ENCODE measurements around the gene PDE4B.
"Not testable (repeated sequence)": the region's sequence is repeated elsewhere in the genome, so short reads cannot be mapped to it uniquely, and the experiment has no call there.

The PDE4B gene

GRCh38 chr1:66073388-66073787 lies 280.7 kb downstream of the PDE4B start:
- Histone ChIP-seq H3K4me1 (ENCODE audit: insufficient read depth, low read length) (no peaks in the 10 kb centered on the region), H3K27ac (ENCODE audit: low read length) (no peak overlapping the region), H3K9me3 (ENCODE audit: insufficient read depth, low read depth, low read length) (no peaks in the 10 kb centered on the region), H3K4me3 (ENCODE audit: low read length) (no peak overlapping the region), H3K27me3 (ENCODE audit: insufficient read depth, low read length) (no peaks in the 10 kb centered on the region), H3K36me3 (ENCODE audit: insufficient read depth, low read depth, low read length) (no peaks in the 10 kb centered on the region), H3K9ac (ENCODE audit: low read depth, low read length) (no peak overlapping the region)

- H3K27ac ChIP-seq (ENCODE audit: low read length) = no peak overlapping the region
- H3K4me1 ChIP-seq (ENCODE audit: insufficient read depth, low read length) = no peaks in the 10 kb centered on the region
- no peak overlapping the region for H3K4me3 ChIP-seq (ENCODE audit: low read length)
- no peaks in the 10 kb centered on the region for H3K9me3 ChIP-seq (ENCODE audit: insufficient read depth, low read depth, low read length)
- H3K9ac ChIP-seq (ENCODE audit: low read depth, low read length) = no peak overlapping the region
- H3K27me3 ChIP-seq (ENCODE audit: insufficient read depth, low read length) = no peaks in the 10 kb centered on the region
- H3K36me3 ChIP-seq (ENCODE audit: insufficient read depth, low read depth, low read length) = no peaks in the 10 kb centered on the region
Measured at GRCh38 chr1:66074147-66074546, 281.5 kb downstream of the PDE4B start.

GRCh38 chr1:66078412-66078811 lies 285.7 kb downstream of the PDE4B start:
- no peaks in the 10 kb centered on the region for H3K4me1 ChIP-seq (ENCODE audit: insufficient read depth, low read length)
- no peak overlapping the region for H3K9ac ChIP-seq (ENCODE audit: low read depth, low read length)
- H3K4me3 ChIP-seq (ENCODE audit: low read length) = no peak overlapping the region
- no peaks in the 10 kb centered on the region for H3K27me3 ChIP-seq (ENCODE audit: insufficient read depth, low read length)
- no peak overlapping the region for H3K27ac ChIP-seq (ENCODE audit: low read length)
- H3K9me3 ChIP-seq (ENCODE audit: insufficient read depth, low read depth, low read length) = no peaks in the 10 kb centered on the region
- no peaks in the 10 kb centered on the region for H3K36me3 ChIP-seq (ENCODE audit: insufficient read depth, low read depth, low read length)

GRCh38 chr1:66083003-66083402 lies 290.3 kb downstream of the PDE4B start:
- Histone ChIP-seq H3K4me1 (ENCODE audit: insufficient read depth, low read length) (no peaks in the 10 kb centered on the region), H3K9me3 (ENCODE audit: insufficient read depth, low read depth, low read length) (no peaks in the 10 kb centered on the region), H3K36me3 (ENCODE audit: insufficient read depth, low read depth, low read length) (no peaks in the 10 kb centered on the region), H3K4me3 (ENCODE audit: low read length) (no peak overlapping the region), H3K27ac (ENCODE audit: low read length) (no peak overlapping the region), H3K9ac (ENCODE audit: low read depth, low read length) (no peak overlapping the region), H3K27me3 (ENCODE audit: insufficient read depth, low read length) (no peaks in the 10 kb centered on the region)

GRCh38 chr1:66084442-66084841 lies 291.7 kb downstream of the PDE4B start:
- Histone ChIP-seq H3K4me3 (ENCODE audit: low read length) (no peak overlapping the region), H3K27me3 (ENCODE audit: insufficient read depth, low read length) (no peaks in the 10 kb centered on the region), H3K27ac (ENCODE audit: low read length) (no peak overlapping the region), H3K9ac (ENCODE audit: low read depth, low read length) (no peak overlapping the region), H3K9me3 (ENCODE audit: insufficient read depth, low read depth, low read length) (no peaks in the 10 kb centered on the region), H3K36me3 (ENCODE audit: insufficient read depth, low read depth, low read length) (no peaks in the 10 kb centered on the region), H3K4me1 (ENCODE audit: insufficient read depth, low read length) (no peaks in the 10 kb centered on the region)

GRCh38 chr1:66085600-66085999 lies 292.9 kb downstream of the PDE4B start:
- Histone ChIP-seq H3K27me3 (ENCODE audit: insufficient read depth, low read length) (no peaks in the 10 kb centered on the region), H3K4me3 (ENCODE audit: low read length) (no peak overlapping the region), H3K4me1 (ENCODE audit: insufficient read depth, low read length) (no peaks in the 10 kb centered on the region), H3K27ac (ENCODE audit: low read length) (no peak overlapping the region), H3K36me3 (ENCODE audit: insufficient read depth, low read depth, low read length) (no peaks in the 10 kb centered on the region), H3K9ac (ENCODE audit: low read depth, low read length) (no peak overlapping the region), H3K9me3 (ENCODE audit: insufficient read depth, low read depth, low read length) (no peaks in the 10 kb centered on the region)

GRCh38 chr1:66088787-66089186 lies 296.1 kb downstream of the PDE4B start:
- Histone ChIP-seq H3K9ac (ENCODE audit: low read depth, low read length) (no peak overlapping the region), H3K4me1 (ENCODE audit: insufficient read depth, low read length) (no peaks in the 10 kb centered on the region), H3K9me3 (ENCODE audit: insufficient read depth, low read depth, low read length) (no peaks in the 10 kb centered on the region), H3K4me3 (ENCODE audit: low read length) (no peak overlapping the region), H3K27me3 (ENCODE audit: insufficient read depth, low read length) (no peaks in the 10 kb centered on the region), H3K27ac (ENCODE audit: low read length) (no peak overlapping the region), H3K36me3 (ENCODE audit: insufficient read depth, low read depth, low read length) (no peaks in the 10 kb centered on the region)

GRCh38 chr1:66090859-66091457 lies 298.3 kb downstream of the PDE4B start:
- Histone ChIP-seq H3K4me1 (ENCODE audit: insufficient read depth, low read length) (no peaks in the 10 kb centered on the region), H3K4me3 (ENCODE audit: low read length) (no peak overlapping the region), H3K9ac (ENCODE audit: low read depth, low read length) (no peak overlapping the region), H3K9me3 (ENCODE audit: insufficient read depth, low read depth, low read length) (no peaks in the 10 kb centered on the region), H3K27me3 (ENCODE audit: insufficient read depth, low read length) (no peaks in the 10 kb centered on the region), H3K27ac (ENCODE audit: low read length) (no peak overlapping the region), H3K36me3 (ENCODE audit: insufficient read depth, low read depth, low read length) (no peaks in the 10 kb centered on the region)

GRCh38 chr1:66095190-66095589 lies 302.5 kb downstream of the PDE4B start:
- Histone ChIP-seq H3K27me3 (ENCODE audit: insufficient read depth, low read length) (no peaks in the 10 kb centered on the region), H3K9me3 (ENCODE audit: insufficient read depth, low read depth, low read length) (no peaks in the 10 kb centered on the region), H3K9ac (ENCODE audit: low read depth, low read length) (no peak overlapping the region), H3K4me3 (ENCODE audit: low read length) (no peak overlapping the region), H3K4me1 (ENCODE audit: insufficient read depth, low read length) (no peaks in the 10 kb centered on the region), H3K27ac (ENCODE audit: low read length) (no peak overlapping the region), H3K36me3 (ENCODE audit: insufficient read depth, low read depth, low read length) (no peaks in the 10 kb centered on the region)

- H3K9me3 ChIP-seq (ENCODE audit: insufficient read depth, low read depth, low read length); H3K9ac ChIP-seq (ENCODE audit: low read depth, low read length); H3K27ac ChIP-seq (ENCODE audit: low read length); H3K27me3 ChIP-seq (ENCODE audit: insufficient read depth, low read length); H3K4me1 ChIP-seq (ENCODE audit: insufficient read depth, low read length); H3K36me3 ChIP-seq (ENCODE audit: insufficient read depth, low read depth, low read length); H3K4me3 ChIP-seq (ENCODE audit: low read length): not testable (repeated sequence)
Measured at GRCh38 chr1:66100959-66101358, 308.3 kb downstream of the PDE4B start.

GRCh38 chr1:66104076-66104475 lies 311.4 kb downstream of the PDE4B start:
- H3K27ac ChIP-seq (ENCODE audit: low read length); H3K9ac ChIP-seq (ENCODE audit: low read depth, low read length); H3K27me3 ChIP-seq (ENCODE audit: insufficient read depth, low read length); H3K4me3 ChIP-seq (ENCODE audit: low read length); H3K9me3 ChIP-seq (ENCODE audit: insufficient read depth, low read depth, low read length); H3K4me1 ChIP-seq (ENCODE audit: insufficient read depth, low read length); H3K36me3 ChIP-seq (ENCODE audit: insufficient read depth, low read depth, low read length): not testable (repeated sequence)

- Histone ChIP-seq H3K9ac (ENCODE audit: low read depth, low read length) (no peak overlapping the region), H3K27ac (ENCODE audit: low read length) (no peak overlapping the region), H3K4me3 (ENCODE audit: low read length) (no peak overlapping the region), H3K27me3 (ENCODE audit: insufficient read depth, low read length) (no peaks in the 10 kb centered on the region), H3K9me3 (ENCODE audit: insufficient read depth, low read depth, low read length) (no peaks in the 10 kb centered on the region), H3K4me1 (ENCODE audit: insufficient read depth, low read length) (no peaks in the 10 kb centered on the region), H3K36me3 (ENCODE audit: insufficient read depth, low read depth, low read length) (no peaks in the 10 kb centered on the region)
Measured at GRCh38 chr1:66108624-66109023, 315.9 kb downstream of the PDE4B start.
